GM19397 (cell line): Measurements from ENCODE around the gene AMDHD2.
A peak's percentile ranks its signal among the peaks of the same experiment; 100 is the strongest.

Experiments
- ATAC-seq: cut with Tn5 transposase; IDR thresholded peaks from one replicate; pipeline ENCODE4 v1.9.1; 2021; ENCODE audit warnings: mild to moderate bottlenecking, moderate library complexity; ENCODE audit not compliant: unreplicated experiment

AMDHD2 gene

GRCh38 chr16:2482708-2483534 lies 37.2 kb upstream of the AMDHD2 start:
- no peak for ATAC-seq

DNA sequence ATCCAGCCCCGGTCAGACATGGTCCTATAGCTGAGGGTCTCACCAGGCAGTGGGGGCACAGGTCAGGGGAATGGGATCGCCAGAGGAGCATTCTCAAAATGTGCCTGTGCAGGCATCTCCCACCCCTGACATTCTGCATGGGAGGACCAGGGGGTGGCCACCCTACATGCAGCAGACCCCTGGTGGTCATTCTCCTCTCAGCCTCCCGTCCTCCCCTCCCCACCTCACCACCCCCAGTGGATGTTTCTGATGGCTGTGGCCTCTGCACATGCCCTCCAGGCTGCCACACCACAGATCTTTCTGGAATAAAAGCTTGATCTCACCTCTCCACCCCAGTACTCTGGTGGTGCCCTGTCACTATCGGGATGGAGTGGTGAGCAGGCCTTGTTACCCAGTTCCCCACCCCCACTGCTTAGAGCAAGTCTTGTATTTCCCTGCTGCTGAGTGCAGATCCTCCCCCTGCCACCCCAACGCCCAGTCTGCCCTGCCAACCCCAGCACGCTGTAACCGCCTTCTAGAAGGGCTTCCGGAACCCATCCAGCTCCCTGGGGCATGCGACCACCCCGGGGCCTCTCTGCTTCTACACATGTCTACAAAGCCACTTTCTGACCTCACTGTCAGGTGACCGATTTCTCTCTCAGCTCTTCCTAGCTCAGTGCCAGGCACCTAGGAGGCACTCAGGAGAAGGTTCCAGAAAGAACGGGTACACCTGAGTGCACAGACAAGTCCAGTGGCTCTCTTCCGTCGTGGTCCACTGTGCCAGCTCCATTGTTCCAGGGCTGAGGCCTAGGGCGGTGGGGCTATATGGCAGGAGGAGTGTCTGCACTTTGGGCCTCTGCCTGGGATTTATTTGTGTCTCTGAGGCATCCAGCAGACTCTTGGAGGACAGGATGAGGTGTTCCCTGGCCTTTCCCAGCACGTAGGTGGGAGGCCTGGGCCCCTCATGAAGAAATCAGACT lies 36.0 kb upstream of the AMDHD2 start:
- no peak for ATAC-seq

- no peak for ATAC-seq
These were observed 35.2 kb upstream of the AMDHD2 start for GRCh38 chr16:2484898-2485508.

DNA sequence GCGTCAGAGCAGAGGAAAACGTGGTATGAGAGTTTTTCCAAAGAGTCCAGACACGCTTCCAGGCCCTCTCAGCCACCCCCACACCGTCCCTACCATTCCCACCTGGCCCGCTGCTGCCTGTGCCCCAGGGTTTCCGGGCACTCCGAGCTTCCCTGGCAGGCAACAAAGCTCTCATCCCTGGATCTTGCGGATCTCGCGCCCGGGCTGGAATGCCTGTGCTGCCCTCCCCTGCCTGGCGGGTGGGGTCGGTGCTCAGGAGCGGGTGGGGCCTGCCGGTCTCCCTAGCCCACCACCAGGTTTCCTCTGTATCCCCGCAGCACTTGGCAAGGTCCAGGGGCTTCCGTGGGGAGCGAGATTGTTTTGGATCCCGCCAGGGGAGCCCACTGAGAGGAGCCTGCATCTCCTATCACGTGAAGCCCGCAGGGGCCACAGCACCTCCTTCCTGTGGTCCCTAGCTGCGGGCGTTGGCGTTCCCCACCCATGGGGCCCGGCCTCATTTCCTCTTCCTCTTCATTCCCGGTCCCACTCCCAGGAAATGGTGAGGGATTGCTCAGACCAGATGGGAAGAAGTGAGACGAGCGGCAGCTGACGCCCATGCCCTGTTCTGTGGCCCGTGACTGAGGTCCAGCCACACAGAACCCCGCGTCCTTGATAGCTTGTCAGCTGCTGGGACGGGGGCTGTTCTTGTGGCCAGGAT lies 34.2 kb upstream of the AMDHD2 start:
- no peak for ATAC-seq

DNA sequence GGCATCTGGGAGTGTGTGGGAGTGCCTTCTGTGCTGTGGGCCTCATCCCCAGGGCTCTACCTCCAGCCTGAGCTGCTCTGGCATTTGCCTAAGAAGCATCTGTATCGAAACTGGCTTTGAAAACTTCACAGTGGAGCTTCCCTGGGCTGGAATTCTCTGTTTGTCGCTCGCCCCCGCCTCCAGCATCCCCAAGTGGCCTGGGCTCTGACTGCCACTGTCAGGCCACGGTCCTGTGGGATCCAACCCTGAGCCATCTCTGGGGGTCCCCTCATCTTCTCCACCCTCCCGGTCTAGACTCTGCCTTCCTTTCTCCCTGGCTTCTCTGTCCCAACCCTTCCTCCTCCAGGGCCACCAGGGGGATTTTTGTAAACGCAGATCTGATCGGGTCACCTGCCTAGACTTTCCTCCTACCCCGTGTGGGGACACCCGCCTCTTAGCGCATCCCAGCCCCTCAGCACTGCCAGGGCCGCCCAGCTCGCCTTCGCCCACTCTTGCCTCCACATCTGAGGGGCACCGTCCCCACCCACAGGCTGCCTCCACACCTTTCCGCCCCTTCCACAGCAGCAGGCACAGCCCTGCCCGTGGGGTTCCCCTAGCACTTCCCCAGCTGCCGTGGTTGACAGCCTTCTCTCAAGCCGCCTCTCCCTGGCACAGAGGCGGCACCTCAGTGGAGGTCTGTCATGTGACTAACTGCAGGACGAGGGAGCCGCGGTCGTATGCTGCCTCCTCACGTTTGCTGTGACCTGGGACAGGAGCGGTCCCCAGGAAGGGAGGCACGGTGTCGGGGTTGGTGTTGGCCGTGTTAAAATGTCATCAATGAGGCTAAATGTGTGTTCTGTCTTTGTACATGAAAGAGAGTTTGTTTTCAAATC lies 33.3 kb upstream of the AMDHD2 start:
- peak; percentile 73 for ATAC-seq

GRCh38 chr16:2487517-2487842 lies 32.7 kb upstream of the AMDHD2 start:
- ATAC-seq = no peak

- ATAC-seq = no peak
These were observed 32.2 kb upstream of the AMDHD2 start for GRCh38 chr16:2487903-2488531.

DNA sequence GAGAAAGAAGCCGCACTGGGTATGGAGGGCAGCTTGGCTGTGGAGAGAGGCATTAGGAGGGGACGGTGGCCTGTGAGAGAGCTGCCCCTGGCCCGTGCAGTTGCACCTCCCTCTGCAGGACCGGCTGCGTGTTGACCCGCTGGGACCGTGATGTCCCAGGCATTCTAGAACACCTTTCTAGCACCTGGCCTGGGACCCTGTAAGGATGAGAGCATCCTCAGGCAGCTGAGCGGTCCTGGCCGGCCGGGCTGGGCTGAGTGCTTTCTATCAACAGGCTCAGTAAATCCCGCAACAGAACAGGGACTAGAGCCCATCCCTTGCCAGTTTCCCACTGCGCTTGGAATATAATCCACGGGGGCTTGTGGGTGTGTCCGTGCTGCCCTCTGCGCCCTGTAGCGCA lies 30.6 kb upstream of the AMDHD2 start:
- ATAC-seq = no peak

DNA sequence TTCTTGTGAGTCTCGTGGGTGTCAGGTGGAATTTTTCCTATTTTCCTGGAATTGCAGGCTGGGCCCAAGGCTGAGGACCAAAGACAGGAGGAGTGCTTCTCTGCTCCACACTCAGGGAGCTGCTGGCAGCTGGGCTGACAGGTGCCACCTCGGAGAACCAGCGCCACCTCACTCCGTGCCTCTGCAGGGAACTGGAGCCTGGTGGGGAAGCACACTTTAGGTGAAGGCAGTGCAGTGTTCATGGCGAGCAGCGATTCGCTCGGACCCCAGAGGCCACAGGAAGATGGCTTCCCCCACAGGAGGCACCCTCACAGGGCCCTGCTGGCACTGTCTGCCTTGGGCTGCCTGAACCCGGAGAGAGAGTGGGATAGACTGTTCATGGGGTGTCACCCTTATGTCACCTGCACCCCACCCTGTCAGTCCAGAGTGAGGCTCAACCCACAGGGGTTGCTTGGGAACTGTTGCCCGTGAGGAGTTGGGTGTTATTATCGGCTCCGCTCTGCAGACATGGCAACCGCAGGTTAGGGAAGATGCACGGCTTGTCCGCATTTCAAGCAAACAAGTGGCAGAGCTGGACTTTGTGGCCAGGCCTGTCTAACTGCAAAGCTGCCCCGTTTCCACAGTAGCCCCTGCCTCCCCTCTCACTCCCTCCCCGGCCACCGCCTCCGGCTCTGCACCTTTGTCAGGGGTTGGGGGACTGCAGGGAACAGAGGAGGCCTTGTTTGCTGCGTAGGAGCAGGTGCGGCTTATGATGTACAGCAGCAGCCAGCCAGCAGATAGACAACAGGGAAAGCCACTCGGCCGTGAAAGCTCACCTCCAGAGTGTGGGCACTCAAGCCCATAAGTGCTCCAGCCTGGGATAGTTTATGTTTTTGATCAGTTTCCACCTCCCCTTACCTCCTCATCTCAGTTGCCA lies 29.7 kb upstream of the AMDHD2 start:
- ATAC-seq = no peak

GRCh38 chr16:2492292-2492691 lies 27.9 kb upstream of the AMDHD2 start:
- no peak for ATAC-seq

- no peak for ATAC-seq
These were observed 26.6 kb upstream of the AMDHD2 start for GRCh38 chr16:2493605-2494004.

GRCh38 chr16:2494616-2495015 lies 25.6 kb upstream of the AMDHD2 start:
- ATAC-seq = no peak

- no peak for ATAC-seq
These were observed 25.1 kb upstream of the AMDHD2 start for GRCh38 chr16:2495041-2495440.

DNA sequence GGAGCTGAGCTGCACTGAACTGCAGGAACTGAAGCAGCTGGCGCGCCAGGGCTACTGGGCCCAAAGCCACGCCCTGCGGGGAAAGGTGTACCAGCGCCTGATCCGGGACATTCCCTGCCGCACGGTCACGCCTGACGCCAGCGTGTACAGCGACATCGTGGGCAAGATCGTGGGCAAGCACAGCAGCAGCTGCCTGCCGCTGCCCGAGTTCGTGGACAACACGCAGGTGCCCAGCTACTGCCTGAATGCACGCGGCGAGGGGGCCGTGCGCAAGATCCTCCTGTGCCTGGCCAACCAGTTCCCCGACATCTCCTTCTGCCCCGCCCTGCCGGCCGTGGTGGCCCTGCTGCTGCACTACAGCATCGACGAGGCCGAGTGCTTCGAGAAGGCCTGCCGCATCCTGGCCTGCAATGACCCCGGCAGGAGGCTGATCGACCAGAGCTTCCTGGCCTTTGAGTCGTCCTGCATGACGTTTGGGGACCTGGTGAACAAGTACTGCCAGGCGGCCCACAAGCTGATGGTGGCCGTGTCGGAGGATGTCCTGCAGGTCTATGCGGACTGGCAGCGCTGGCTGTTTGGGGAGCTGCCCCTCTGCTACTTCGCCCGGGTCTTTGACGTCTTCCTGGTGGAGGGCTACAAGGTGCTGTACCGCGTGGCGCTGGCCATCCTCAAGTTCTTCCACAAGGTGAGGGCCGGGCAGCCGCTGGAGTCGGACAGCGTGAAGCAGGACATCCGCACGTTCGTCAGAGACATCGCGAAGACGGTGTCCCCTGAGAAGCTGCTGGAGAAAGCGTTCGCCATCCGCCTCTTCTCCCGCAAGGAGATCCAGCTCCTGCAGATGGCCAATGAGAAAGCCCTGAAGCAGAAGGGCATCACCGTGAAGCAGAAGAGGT lies 23.7 kb upstream of the AMDHD2 start:
- ATAC-seq = no peak

- ATAC-seq = no peak
These were observed 23.0 kb upstream of the AMDHD2 start for GRCh38 chr16:2497116-2497630.

DNA sequence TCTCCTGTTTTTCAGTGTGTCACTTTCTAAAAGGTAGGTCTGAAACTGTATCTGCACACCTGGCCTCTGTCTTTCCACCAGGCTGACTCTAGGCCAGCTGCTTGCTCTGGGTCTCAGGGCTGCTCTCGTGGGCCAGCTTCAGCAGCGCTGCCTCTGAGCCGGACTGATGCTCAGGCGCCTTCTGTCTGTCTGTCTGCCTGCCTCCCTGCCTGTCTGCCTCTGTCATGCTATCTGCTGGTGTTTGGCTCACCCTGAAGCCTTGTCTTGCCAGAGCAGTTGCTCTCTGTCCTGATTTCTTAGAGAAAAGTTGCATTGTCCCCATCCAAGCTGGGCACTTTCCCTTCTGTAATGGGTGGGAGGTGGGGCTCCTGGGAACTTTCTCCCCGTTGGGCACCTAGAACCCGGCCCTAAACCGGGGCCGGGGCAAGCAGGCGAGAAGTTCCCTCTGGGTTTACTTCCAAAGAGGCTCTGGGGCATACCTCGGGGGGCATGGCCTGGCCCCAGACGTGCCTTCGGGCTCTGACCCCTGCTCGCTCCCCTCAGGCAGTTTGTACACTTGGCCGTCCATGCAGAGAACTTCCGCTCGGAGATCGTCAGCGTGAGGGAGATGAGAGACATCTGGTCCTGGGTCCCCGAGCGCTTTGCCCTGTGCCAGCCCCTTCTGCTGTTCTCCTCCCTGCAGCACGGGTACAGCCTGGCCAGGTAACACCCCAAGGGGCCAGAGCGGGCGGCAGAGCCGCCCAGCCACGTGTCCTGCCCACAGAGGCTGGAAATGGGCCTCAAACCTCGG lies 22.3 kb upstream of the AMDHD2 start:
- ATAC-seq = no peak
